ENCODE data around the gene FIGNL1.

- TF ChIP-seq CTCF (IDR thresholded peaks at IDR 0.05) (no peak), EZH2 (IDR thresholded peaks at IDR 0.05; ENCODE audit: borderline replicate concordance, insufficient read depth, low read depth, low read length, poor library complexity, severe bottlenecking) (no peak)
These were observed 52.2 kb downstream of the FIGNL1 start for GRCh38 chr7:50397971-50398324.

Measured in B cell (primary cell).